IPS-18a (cell line): ENCODE results near the gene SLC6A3.
"Not testable (repeated sequence)": the region's sequence is repeated elsewhere in the genome, so short reads cannot be mapped to it uniquely, and the experiment has no call there.

Source experiments
- H3K27ac ChIP-seq: one replicate; pipeline ENCODE4 v1.5.1; 2013; ENCODE audit warnings: low read length
- H3K27me3 ChIP-seq: one replicate; pipeline ENCODE4 v1.6.1; 2013; ENCODE audit warnings: mild to moderate bottlenecking, low read length; ENCODE audit not compliant: control insufficient read depth, insufficient read depth
- H3K36me3 ChIP-seq: one replicate; pipeline ENCODE4 v1.6.1; 2013; ENCODE audit warnings: low read depth, low read length; ENCODE audit not compliant: control insufficient read depth
- H3K4me1 ChIP-seq: one replicate; pipeline ENCODE4 v1.6.1; 2013; ENCODE audit warnings: low read depth, low read length; ENCODE audit not compliant: control insufficient read depth
- H3K4me3 ChIP-seq: one replicate; pipeline ENCODE4 v1.5.1; 2013; ENCODE audit warnings: low read length
- H3K9ac ChIP-seq: one replicate; pipeline ENCODE4 v1.6.1; 2013; ENCODE audit warnings: mild to moderate bottlenecking, low read length, moderate library complexity
- H3K9me3 ChIP-seq: one replicate; pipeline ENCODE4 v1.6.1; 2013; ENCODE audit warnings: low read depth, low read length; ENCODE audit not compliant: control insufficient read depth

The SLC6A3 gene

GRCh38 chr5:1459435-1459834 is 14.2 kb upstream of the SLC6A3 start:
- Histone ChIP-seq H3K36me3 (peaks cover 36% of the 10 kb centered on the region), H3K9me3 (peaks cover 21% of the 10 kb centered on the region)
- not testable (repeated sequence) for H3K27me3 ChIP-seq, H3K9ac ChIP-seq, H3K27ac ChIP-seq, H3K4me1 ChIP-seq, H3K4me3 ChIP-seq

GRCh38 chr5:1456110-1456881 is 11.1 kb upstream of the SLC6A3 start:
- H3K27me3 ChIP-seq, H3K4me3 ChIP-seq, H3K36me3 ChIP-seq, H3K9ac ChIP-seq, H3K4me1 ChIP-seq, H3K27ac ChIP-seq: not testable (repeated sequence)
- H3K9me3 ChIP-seq = peaks cover 28% of the 10 kb centered on the region

- no peak overlapping the region for H3K4me3 ChIP-seq
- H3K27ac ChIP-seq = no peak overlapping the region
- H3K9me3 ChIP-seq = peaks cover 28% of the 10 kb centered on the region
- no peaks in the 10 kb centered on the region for H3K4me1 ChIP-seq
- H3K36me3 ChIP-seq = no peaks in the 10 kb centered on the region
- H3K9ac ChIP-seq = no peak overlapping the region
- peaks cover 9% of the 10 kb centered on the region for H3K27me3 ChIP-seq
These were observed 8.4 kb upstream of the SLC6A3 start for GRCh38 chr5:1453613-1454012.

GRCh38 chr5:1449081-1449630 is 3.9 kb upstream of the SLC6A3 start:
- H3K27me3 ChIP-seq = peaks cover 52% of the 10 kb centered on the region
- no peak overlapping the region for H3K4me3 ChIP-seq
- no peaks in the 10 kb centered on the region for H3K4me1 ChIP-seq
- peaks cover 7% of the 10 kb centered on the region for H3K9me3 ChIP-seq
- H3K27ac ChIP-seq = no peak overlapping the region
- no peak overlapping the region for H3K9ac ChIP-seq
- no peaks in the 10 kb centered on the region for H3K36me3 ChIP-seq

- no peaks in the 10 kb centered on the region for H3K36me3 ChIP-seq
- H3K9me3 ChIP-seq = peaks cover 6% of the 10 kb centered on the region
- no peak overlapping the region for H3K4me3 ChIP-seq
- H3K4me1 ChIP-seq = no peaks in the 10 kb centered on the region
- peaks cover 57% of the 10 kb centered on the region for H3K27me3 ChIP-seq
- no peak overlapping the region for H3K27ac ChIP-seq
- no peak overlapping the region for H3K9ac ChIP-seq
These were observed 3.3 kb upstream of the SLC6A3 start for GRCh38 chr5:1448511-1449011.

- peaks cover 65% of the 10 kb centered on the region for H3K27me3 ChIP-seq
- no peaks in the 10 kb centered on the region for H3K9me3 ChIP-seq
- H3K36me3 ChIP-seq = no peaks in the 10 kb centered on the region
- H3K9ac ChIP-seq = no peak overlapping the region
- H3K4me3 ChIP-seq = no peak overlapping the region
- no peak overlapping the region for H3K27ac ChIP-seq
- H3K4me1 ChIP-seq = no peaks in the 10 kb centered on the region
These were observed 2.6 kb upstream of the SLC6A3 start for GRCh38 chr5:1447671-1448361.

GRCh38 chr5:1446602-1447343 is 1.5 kb upstream of the SLC6A3 start:
- Histone ChIP-seq H3K4me3 (no peak overlapping the region), H3K9ac (no peak overlapping the region), H3K27me3 (peaks cover 75% of the 10 kb centered on the region), H3K4me1 (no peaks in the 10 kb centered on the region), H3K27ac (no peak overlapping the region), H3K9me3 (no peaks in the 10 kb centered on the region), H3K36me3 (no peaks in the 10 kb centered on the region)

- no peak overlapping the region for H3K27ac ChIP-seq
- no peaks in the 10 kb centered on the region for H3K9me3 ChIP-seq
- H3K36me3 ChIP-seq = no peaks in the 10 kb centered on the region
- peak overlapping the region; percentile 54 for H3K4me3 ChIP-seq
- no peaks in the 10 kb centered on the region for H3K4me1 ChIP-seq
- peaks cover 77% of the 10 kb centered on the region for H3K27me3 ChIP-seq
- no peak overlapping the region for H3K9ac ChIP-seq
These were observed 705 bp upstream of the SLC6A3 start for GRCh38 chr5:1445689-1446601.

GRCh38 chr5:1444361-1445189 is 665 bp downstream of the SLC6A3 start:
- H3K4me3 ChIP-seq = peak overlapping the region; percentile 54
- H3K27ac ChIP-seq = no peak overlapping the region
- H3K9me3 ChIP-seq = no peaks in the 10 kb centered on the region
- no peaks in the 10 kb centered on the region for H3K4me1 ChIP-seq
- H3K27me3 ChIP-seq = peaks cover 81% of the 10 kb centered on the region
- H3K9ac ChIP-seq = no peak overlapping the region
- H3K36me3 ChIP-seq = no peaks in the 10 kb centered on the region

- Histone ChIP-seq H3K4me3 (no peak overlapping the region), H3K27ac (no peak overlapping the region), H3K9me3 (no peaks in the 10 kb centered on the region), H3K27me3 (peaks cover 76% of the 10 kb centered on the region), H3K4me1 (no peaks in the 10 kb centered on the region), H3K9ac (no peak overlapping the region), H3K36me3 (no peaks in the 10 kb centered on the region)
These were observed 1.3 kb downstream of the SLC6A3 start for GRCh38 chr5:1443991-1444360.
